ENCODE measurements around the gene PEX1. TPM values are rescaled to one million over a fixed set of nuclear protein-coding genes. Genes with fewer than 3 reads are reported as not detected.

PEX1 gene
- polyA plus RNA-seq, 1 donor from 2014 or later, result 108 TPM

GRCh38 chr7:92503767-92504166 lies 24.6 kb downstream of the PEX1 start:
- Histone ChIP-seq H3F3A (ENCODE audit: insufficient read depth, low read length, poor library complexity, severe bottlenecking) (no peaks in the 10 kb centered on the region), H3K79me2 (replicated peaks; ENCODE audit: insufficient read depth, low read length) (no peaks in the 10 kb centered on the region), H3K4me3 (ENCODE audit: low read length) (no peak overlapping the region), H3K27ac (ENCODE audit: low read length) (no peak overlapping the region), H2AFZ (ENCODE audit: low read depth, low read length) (no peak overlapping the region), H3K9me2 (ENCODE audit: insufficient read depth, low read length) (no peaks in the 10 kb centered on the region), H3K9me3 (ENCODE audit: low read length) (no peaks in the 10 kb centered on the region), H3K4me2 (ENCODE audit: low read length) (no peak overlapping the region), H3K9ac (ENCODE audit: low read length) (no peak overlapping the region), H4K20me1 (ENCODE audit: insufficient read depth) (no peaks in the 10 kb centered on the region), H3K36me3 (ENCODE audit: insufficient read depth, low read length) (peaks cover 5% of the 10 kb centered on the region), H3K27me3 (ENCODE audit: insufficient read depth, low read depth, low read length) (no peaks in the 10 kb centered on the region)
- no peak for TF ChIP-seq TAF1 (IDR thresholded peaks at IDR 0.05; ENCODE audit: low read depth)
- TF ChIP-seq MXI1 (conservative IDR thresholded peaks at IDR 0.05; ENCODE audit: poor library complexity, severe bottlenecking), result no peak
- TF ChIP-seq EP300 (conservative IDR thresholded peaks at IDR 0.05; ENCODE audit: poor library complexity, severe bottlenecking), result no peak
- TF ChIP-seq POLR2AphosphoS5 (IDR thresholded peaks at IDR 0.05), result no peak

- no peaks in the 10 kb centered on the region for H3K27me3 ChIP-seq (ENCODE audit: insufficient read depth, low read depth, low read length)
- no peaks in the 10 kb centered on the region for H3K9me3 ChIP-seq (ENCODE audit: low read length)
Measured at GRCh38 chr7:92498557-92498956, 29.8 kb downstream of the PEX1 start.

More at GRCh38 chr7:92498557-92498956, 29.8 kb downstream of the PEX1 start:
- TF ChIP-seq TAF1 (IDR thresholded peaks at IDR 0.05; ENCODE audit: low read depth), result no peak
- TF ChIP-seq RAD21 (conservative IDR thresholded peaks at IDR 0.05), result no peak
- no peak for TF ChIP-seq EP300 (conservative IDR thresholded peaks at IDR 0.05; ENCODE audit: poor library complexity, severe bottlenecking)
- TF ChIP-seq SMC3 (conservative IDR thresholded peaks at IDR 0.05; ENCODE audit: poor library complexity), result no peak
- TF ChIP-seq EZH2 (IDR thresholded peaks at IDR 0.05; ENCODE audit: borderline replicate concordance, insufficient read depth, low read length, poor library complexity, severe bottlenecking), result no peak
- TF ChIP-seq MXI1 (conservative IDR thresholded peaks at IDR 0.05; ENCODE audit: poor library complexity, severe bottlenecking), result no peak
- TF ChIP-seq REST (IDR thresholded peaks at IDR 0.05; ENCODE audit: borderline replicate concordance), result no peak
- TF ChIP-seq CTCF (IDR thresholded peaks at IDR 0.05; ENCODE audit: poor library complexity, severe bottlenecking), result no peak
- TF ChIP-seq POLR2AphosphoS5 (IDR thresholded peaks at IDR 0.05), result no peak
- Histone ChIP-seq H3K79me2 (replicated peaks; ENCODE audit: insufficient read depth, low read length) (no peaks in the 10 kb centered on the region), H2AFZ (ENCODE audit: low read depth, low read length) (no peak overlapping the region), H3K9me2 (ENCODE audit: insufficient read depth, low read length) (no peaks in the 10 kb centered on the region), H3K9ac (ENCODE audit: low read length) (no peak overlapping the region), H4K20me1 (ENCODE audit: insufficient read depth) (no peaks in the 10 kb centered on the region), H3K4me3 (ENCODE audit: low read length) (no peak overlapping the region), H3K27ac (ENCODE audit: low read length) (no peak overlapping the region), H3K4me2 (ENCODE audit: low read length) (no peak overlapping the region), H3K36me3 (ENCODE audit: insufficient read depth, low read length) (peaks cover 5% of the 10 kb centered on the region), H3F3A (ENCODE audit: insufficient read depth, low read length, poor library complexity, severe bottlenecking) (no peaks in the 10 kb centered on the region)
